GM23338 (cell line): Measurements from ENCODE around the gene RDH8. TPM values are rescaled to one million over a fixed set of nuclear protein-coding genes. Genes with fewer than 3 reads are reported as not detected.

Source experiments
- ATAC-seq: fragments of 200-7000 bp; cut with Tn5 transposase; 3 replicates; pipeline ENCODE4 v1.9.1; 2020
- DNase-seq: peaks from one replicate; pipeline ENCODE4 v3.0.0-alpha.2; 2015; ENCODE audit warnings: low spot score
- H2AFZ ChIP-seq: fragments of 200-600 bp; sonication (generic); 2 replicates; pipeline ENCODE4 v1.8.0; 2016; ENCODE audit warnings: antibody characterized with exemption, mild to moderate bottlenecking, moderate library complexity
- H3F3A ChIP-seq: fragments of 200-600 bp; sonication (generic); replicated peaks from 2 replicates; pipeline ENCODE4 v1.8.0; 2017; ENCODE audit warnings: antibody characterized with exemption, mixed run types, low read depth
- H3K27ac ChIP-seq: fragments of 200-600 bp; sonication (generic); 2 replicates; pipeline ENCODE4 v1.6.1; 2016; ENCODE audit warnings: low read depth
- H3K27me3 ChIP-seq: fragments of 200-600 bp; sonication (generic); 2 replicates; pipeline ENCODE4 v1.8.0; 2016; ENCODE audit warnings: mild to moderate bottlenecking, mixed run types, moderate library complexity; ENCODE audit not compliant: insufficient read depth
- H3K36me3 ChIP-seq: fragments of 200-600 bp; sonication (generic); 2 replicates; pipeline ENCODE4 v1.8.0; 2016; ENCODE audit warnings: mild to moderate bottlenecking; ENCODE audit not compliant: insufficient read depth
- H3K4me1 ChIP-seq: fragments of 200-600 bp; sonication (generic); 2 replicates; pipeline ENCODE4 v1.8.0; 2016; ENCODE audit warnings: mild to moderate bottlenecking, moderate library complexity; ENCODE audit not compliant: insufficient read depth
- H3K4me2 ChIP-seq: fragments of 200-600 bp; sonication (generic); 2 replicates; pipeline ENCODE4 v1.7.1; 2017; ENCODE audit warnings: mixed run types
- H3K4me3 ChIP-seq: fragments of 200-600 bp; sonication (generic); 2 replicates; pipeline ENCODE4 v1.6.1; 2016; ENCODE audit warnings: mixed run types
- H3K79me2 ChIP-seq: fragments of 200-600 bp; sonication (generic); replicated peaks from 2 replicates; pipeline ENCODE4 v1.8.0; 2017; ENCODE audit warnings: mild to moderate bottlenecking; ENCODE audit not compliant: insufficient read depth
- H3K9me2 ChIP-seq: fragments of 200-600 bp; sonication (generic); 2 replicates; pipeline ENCODE4 v1.8.0; 2017; ENCODE audit not compliant: insufficient read depth
- H4K20me1 ChIP-seq: fragments of 200-600 bp; sonication (generic); replicated peaks from 2 replicates; pipeline ENCODE4 v1.8.0; 2017; ENCODE audit warnings: mild to moderate bottlenecking; ENCODE audit not compliant: insufficient read depth
- H3K27ac Mint-ChIP-seq: 2 replicates; pipeline ENCODE4 v1.8.0; 2020; ENCODE audit warnings: inconsistent platforms, mild to moderate bottlenecking, moderate library complexity, mixed read lengths
- H3K27me3 Mint-ChIP-seq: 3 replicates; pipeline ENCODE4 v1.8.0; 2022; ENCODE audit warnings: low read depth, mild to moderate bottlenecking, moderate library complexity, mixed read lengths, inconsistent platforms; ENCODE audit not compliant: insufficient read depth, poor library complexity
- H3K36me3 Mint-ChIP-seq: 3 replicates; pipeline ENCODE4 v1.8.0; 2021; ENCODE audit warnings: low read depth, mild to moderate bottlenecking, inconsistent platforms, moderate library complexity, mixed read lengths
- H3K4me1 Mint-ChIP-seq: 3 replicates; pipeline ENCODE4 v1.8.0; 2020; ENCODE audit warnings: mild to moderate bottlenecking, inconsistent platforms, mixed read lengths
- H3K4me3 Mint-ChIP-seq: 3 replicates; pipeline ENCODE4 v1.8.0; 2021; ENCODE audit warnings: moderate library complexity, mild to moderate bottlenecking, inconsistent platforms, mixed read lengths
- H3K9me3 Mint-ChIP-seq: 3 replicates; pipeline ENCODE4 v1.8.0; 2020; ENCODE audit warnings: moderate library complexity, mild to moderate bottlenecking, inconsistent platforms, mixed read lengths
- EZH2 ChIP-seq: fragments of 200-600 bp; sonication (generic); IDR thresholded peaks from one replicate; pipeline ENCODE4 v1.8.0; 2017; ENCODE audit warnings: antibody characterized with exemption, mild to moderate bottlenecking, low read depth; ENCODE audit not compliant: unreplicated experiment
- EZH2phosphoT487 ChIP-seq: fragments of 200-600 bp; sonication (generic); IDR thresholded peaks from one replicate; pipeline ENCODE4 v1.8.1; 2018; ENCODE audit warnings: antibody characterized with exemption; ENCODE audit not compliant: unreplicated experiment
- JUNB ChIP-seq: IDR thresholded peaks from one replicate; pipeline ENCODE4 v1.6.1; 2016; ENCODE audit warnings: antibody characterized with exemption; ENCODE audit not compliant: unreplicated experiment
- NANOG ChIP-seq: IDR thresholded peaks from 2 replicates; pipeline ENCODE4 v1.6.1; 2016; ENCODE audit warnings: antibody characterized with exemption, borderline replicate concordance
- STAT1 ChIP-seq: IDR thresholded peaks from one replicate; pipeline ENCODE4 v1.6.1; 2016; ENCODE audit warnings: antibody characterized with exemption; ENCODE audit not compliant: unreplicated experiment
- ZNF114 ChIP-seq: fragments of 250-450 bp; sonication (Bioruptor Pico); IDR thresholded peaks from 2 replicates; pipeline ENCODE4 v1.5.0; 2020; ENCODE audit warnings: mild to moderate bottlenecking, moderate library complexity
- ZNF331 ChIP-seq: fragments of 250-450 bp; sonication (Bioruptor Pico); IDR thresholded peaks from 2 replicates; pipeline ENCODE4 v1.5.0; 2020; ENCODE audit warnings: low read depth, mild to moderate bottlenecking, moderate library complexity
- polyA plus RNA-seq: library from polyadenylated mRNA; unstranded; fragments of >200 nt; fragmentation: Nextera tagmentation; extraction: Ambion mirVana; gene quantifications from 2 replicates; pipeline ENCODE4 v1.2.1, GENCODE V29; 2016
- total RNA-seq: library from RNA; depleted of rRNA; stranded (reverse); fragments of >200 nt; shearing (Covaris generic); gene quantifications from 2 replicates; pipeline ENCODE4 v1.2.3, GENCODE V29; 2014
- TF ChIP-seq, protein P1 (sequence below), 2 experiments: fragments of 200-600 bp in 1 of 2; sonication (generic) in 1 of 2; conservative IDR thresholded peaks; 2 replicates each; pipeline versions ENCODE4 v1.5.1 to v1.6.1; 2016 to 2017; ENCODE audit warnings: antibody characterized with exemption in 2 of 2, low read depth in 2 of 2, mild to moderate bottlenecking in 2 of 2, moderate library complexity in 1 of 2
- TF ChIP-seq, protein P2 (sequence below): IDR thresholded peaks from one replicate; pipeline ENCODE4 v1.6.1; 2018; ENCODE audit warnings: antibody characterized with exemption; ENCODE audit not compliant: unreplicated experiment
- TF ChIP-seq, protein P3 (sequence below): IDR thresholded peaks from 2 replicates; pipeline ENCODE4 v1.6.1; 2016; ENCODE audit warnings: antibody characterized with exemption
- TF ChIP-seq, protein P4 (sequence below): fragments of 250-450 bp; sonication (Bioruptor Pico); IDR thresholded peaks from 2 replicates; pipeline ENCODE4 v1.5.0; 2020; ENCODE audit warnings: mild to moderate bottlenecking, moderate library complexity

Gene RDH8
- total and polyA plus RNA-seq, 2 experiments from 2014 or later, result not detected

DNA sequence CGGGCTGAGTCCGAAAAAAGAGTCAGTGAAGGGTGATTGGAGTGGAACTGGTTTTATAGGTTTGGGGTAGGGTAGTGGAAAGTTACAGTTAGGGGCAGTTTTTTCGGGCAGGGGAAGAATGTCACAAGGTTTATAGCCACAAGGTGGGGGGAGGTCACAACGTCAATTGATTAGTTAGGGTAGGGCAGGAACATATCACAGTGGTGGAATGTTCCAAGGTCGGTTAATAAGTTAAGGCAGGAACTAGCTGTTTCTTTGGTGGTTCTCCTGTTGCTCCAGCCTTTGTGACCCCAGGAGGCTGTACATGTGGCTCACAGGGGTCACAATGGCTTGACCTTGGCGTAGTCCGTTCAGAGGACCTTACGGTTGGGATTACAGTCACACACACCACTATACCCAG is 20.3 kb downstream of the RDH8 start:
- H3K9me3 Mint-ChIP-seq, result no peaks in the 10 kb centered on the region
- H3K4me3 Mint-ChIP-seq, result no peak overlapping the region
- Histone ChIP-seq H3K79me2 (no peaks in the 10 kb centered on the region), H3K36me3 (no peaks in the 10 kb centered on the region), H3K27me3 (no peaks in the 10 kb centered on the region), H3K9me2 (no peaks in the 10 kb centered on the region), H3K27ac (no peak overlapping the region), H3K4me3 (no peak overlapping the region), H3K4me1 (no peaks in the 10 kb centered on the region), H3K4me2 (no peak overlapping the region), H3F3A (no peaks in the 10 kb centered on the region), H2AFZ (no peak overlapping the region), H4K20me1 (no peaks in the 10 kb centered on the region)
- H3K4me1 Mint-ChIP-seq, result no peaks in the 10 kb centered on the region; the same call in 2 of the 3 replicates
- ATAC-seq (no peak), DNase-seq (no peak)
- no peak overlapping the region for H3K27ac Mint-ChIP-seq
- no peaks in the 10 kb centered on the region for H3K36me3 Mint-ChIP-seq
- TF ChIP-seq NANOG, result no peak
- TF ChIP-seq, protein P1, sequence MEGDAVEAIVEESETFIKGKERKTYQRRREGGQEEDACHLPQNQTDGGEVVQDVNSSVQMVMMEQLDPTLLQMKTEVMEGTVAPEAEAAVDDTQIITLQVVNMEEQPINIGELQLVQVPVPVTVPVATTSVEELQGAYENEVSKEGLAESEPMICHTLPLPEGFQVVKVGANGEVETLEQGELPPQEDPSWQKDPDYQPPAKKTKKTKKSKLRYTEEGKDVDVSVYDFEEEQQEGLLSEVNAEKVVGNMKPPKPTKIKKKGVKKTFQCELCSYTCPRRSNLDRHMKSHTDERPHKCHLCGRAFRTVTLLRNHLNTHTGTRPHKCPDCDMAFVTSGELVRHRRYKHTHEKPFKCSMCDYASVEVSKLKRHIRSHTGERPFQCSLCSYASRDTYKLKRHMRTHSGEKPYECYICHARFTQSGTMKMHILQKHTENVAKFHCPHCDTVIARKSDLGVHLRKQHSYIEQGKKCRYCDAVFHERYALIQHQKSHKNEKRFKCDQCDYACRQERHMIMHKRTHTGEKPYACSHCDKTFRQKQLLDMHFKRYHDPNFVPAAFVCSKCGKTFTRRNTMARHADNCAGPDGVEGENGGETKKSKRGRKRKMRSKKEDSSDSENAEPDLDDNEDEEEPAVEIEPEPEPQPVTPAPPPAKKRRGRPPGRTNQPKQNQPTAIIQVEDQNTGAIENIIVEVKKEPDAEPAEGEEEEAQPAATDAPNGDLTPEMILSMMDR (conservative IDR thresholded peaks at IDR 0.05; ENCODE audit: low read depth in 2 of 2), result no peak
- no peak for TF ChIP-seq JUNB
- TF ChIP-seq, protein P2, sequence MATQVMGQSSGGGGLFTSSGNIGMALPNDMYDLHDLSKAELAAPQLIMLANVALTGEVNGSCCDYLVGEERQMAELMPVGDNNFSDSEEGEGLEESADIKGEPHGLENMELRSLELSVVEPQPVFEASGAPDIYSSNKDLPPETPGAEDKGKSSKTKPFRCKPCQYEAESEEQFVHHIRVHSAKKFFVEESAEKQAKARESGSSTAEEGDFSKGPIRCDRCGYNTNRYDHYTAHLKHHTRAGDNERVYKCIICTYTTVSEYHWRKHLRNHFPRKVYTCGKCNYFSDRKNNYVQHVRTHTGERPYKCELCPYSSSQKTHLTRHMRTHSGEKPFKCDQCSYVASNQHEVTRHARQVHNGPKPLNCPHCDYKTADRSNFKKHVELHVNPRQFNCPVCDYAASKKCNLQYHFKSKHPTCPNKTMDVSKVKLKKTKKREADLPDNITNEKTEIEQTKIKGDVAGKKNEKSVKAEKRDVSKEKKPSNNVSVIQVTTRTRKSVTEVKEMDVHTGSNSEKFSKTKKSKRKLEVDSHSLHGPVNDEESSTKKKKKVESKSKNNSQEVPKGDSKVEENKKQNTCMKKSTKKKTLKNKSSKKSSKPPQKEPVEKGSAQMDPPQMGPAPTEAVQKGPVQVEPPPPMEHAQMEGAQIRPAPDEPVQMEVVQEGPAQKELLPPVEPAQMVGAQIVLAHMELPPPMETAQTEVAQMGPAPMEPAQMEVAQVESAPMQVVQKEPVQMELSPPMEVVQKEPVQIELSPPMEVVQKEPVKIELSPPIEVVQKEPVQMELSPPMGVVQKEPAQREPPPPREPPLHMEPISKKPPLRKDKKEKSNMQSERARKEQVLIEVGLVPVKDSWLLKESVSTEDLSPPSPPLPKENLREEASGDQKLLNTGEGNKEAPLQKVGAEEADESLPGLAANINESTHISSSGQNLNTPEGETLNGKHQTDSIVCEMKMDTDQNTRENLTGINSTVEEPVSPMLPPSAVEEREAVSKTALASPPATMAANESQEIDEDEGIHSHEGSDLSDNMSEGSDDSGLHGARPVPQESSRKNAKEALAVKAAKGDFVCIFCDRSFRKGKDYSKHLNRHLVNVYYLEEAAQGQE, result no peak
- TF ChIP-seq, protein P3, sequence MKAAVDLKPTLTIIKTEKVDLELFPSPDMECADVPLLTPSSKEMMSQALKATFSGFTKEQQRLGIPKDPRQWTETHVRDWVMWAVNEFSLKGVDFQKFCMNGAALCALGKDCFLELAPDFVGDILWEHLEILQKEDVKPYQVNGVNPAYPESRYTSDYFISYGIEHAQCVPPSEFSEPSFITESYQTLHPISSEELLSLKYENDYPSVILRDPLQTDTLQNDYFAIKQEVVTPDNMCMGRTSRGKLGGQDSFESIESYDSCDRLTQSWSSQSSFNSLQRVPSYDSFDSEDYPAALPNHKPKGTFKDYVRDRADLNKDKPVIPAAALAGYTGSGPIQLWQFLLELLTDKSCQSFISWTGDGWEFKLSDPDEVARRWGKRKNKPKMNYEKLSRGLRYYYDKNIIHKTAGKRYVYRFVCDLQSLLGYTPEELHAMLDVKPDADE, result no peak
- TF ChIP-seq, protein P4, sequence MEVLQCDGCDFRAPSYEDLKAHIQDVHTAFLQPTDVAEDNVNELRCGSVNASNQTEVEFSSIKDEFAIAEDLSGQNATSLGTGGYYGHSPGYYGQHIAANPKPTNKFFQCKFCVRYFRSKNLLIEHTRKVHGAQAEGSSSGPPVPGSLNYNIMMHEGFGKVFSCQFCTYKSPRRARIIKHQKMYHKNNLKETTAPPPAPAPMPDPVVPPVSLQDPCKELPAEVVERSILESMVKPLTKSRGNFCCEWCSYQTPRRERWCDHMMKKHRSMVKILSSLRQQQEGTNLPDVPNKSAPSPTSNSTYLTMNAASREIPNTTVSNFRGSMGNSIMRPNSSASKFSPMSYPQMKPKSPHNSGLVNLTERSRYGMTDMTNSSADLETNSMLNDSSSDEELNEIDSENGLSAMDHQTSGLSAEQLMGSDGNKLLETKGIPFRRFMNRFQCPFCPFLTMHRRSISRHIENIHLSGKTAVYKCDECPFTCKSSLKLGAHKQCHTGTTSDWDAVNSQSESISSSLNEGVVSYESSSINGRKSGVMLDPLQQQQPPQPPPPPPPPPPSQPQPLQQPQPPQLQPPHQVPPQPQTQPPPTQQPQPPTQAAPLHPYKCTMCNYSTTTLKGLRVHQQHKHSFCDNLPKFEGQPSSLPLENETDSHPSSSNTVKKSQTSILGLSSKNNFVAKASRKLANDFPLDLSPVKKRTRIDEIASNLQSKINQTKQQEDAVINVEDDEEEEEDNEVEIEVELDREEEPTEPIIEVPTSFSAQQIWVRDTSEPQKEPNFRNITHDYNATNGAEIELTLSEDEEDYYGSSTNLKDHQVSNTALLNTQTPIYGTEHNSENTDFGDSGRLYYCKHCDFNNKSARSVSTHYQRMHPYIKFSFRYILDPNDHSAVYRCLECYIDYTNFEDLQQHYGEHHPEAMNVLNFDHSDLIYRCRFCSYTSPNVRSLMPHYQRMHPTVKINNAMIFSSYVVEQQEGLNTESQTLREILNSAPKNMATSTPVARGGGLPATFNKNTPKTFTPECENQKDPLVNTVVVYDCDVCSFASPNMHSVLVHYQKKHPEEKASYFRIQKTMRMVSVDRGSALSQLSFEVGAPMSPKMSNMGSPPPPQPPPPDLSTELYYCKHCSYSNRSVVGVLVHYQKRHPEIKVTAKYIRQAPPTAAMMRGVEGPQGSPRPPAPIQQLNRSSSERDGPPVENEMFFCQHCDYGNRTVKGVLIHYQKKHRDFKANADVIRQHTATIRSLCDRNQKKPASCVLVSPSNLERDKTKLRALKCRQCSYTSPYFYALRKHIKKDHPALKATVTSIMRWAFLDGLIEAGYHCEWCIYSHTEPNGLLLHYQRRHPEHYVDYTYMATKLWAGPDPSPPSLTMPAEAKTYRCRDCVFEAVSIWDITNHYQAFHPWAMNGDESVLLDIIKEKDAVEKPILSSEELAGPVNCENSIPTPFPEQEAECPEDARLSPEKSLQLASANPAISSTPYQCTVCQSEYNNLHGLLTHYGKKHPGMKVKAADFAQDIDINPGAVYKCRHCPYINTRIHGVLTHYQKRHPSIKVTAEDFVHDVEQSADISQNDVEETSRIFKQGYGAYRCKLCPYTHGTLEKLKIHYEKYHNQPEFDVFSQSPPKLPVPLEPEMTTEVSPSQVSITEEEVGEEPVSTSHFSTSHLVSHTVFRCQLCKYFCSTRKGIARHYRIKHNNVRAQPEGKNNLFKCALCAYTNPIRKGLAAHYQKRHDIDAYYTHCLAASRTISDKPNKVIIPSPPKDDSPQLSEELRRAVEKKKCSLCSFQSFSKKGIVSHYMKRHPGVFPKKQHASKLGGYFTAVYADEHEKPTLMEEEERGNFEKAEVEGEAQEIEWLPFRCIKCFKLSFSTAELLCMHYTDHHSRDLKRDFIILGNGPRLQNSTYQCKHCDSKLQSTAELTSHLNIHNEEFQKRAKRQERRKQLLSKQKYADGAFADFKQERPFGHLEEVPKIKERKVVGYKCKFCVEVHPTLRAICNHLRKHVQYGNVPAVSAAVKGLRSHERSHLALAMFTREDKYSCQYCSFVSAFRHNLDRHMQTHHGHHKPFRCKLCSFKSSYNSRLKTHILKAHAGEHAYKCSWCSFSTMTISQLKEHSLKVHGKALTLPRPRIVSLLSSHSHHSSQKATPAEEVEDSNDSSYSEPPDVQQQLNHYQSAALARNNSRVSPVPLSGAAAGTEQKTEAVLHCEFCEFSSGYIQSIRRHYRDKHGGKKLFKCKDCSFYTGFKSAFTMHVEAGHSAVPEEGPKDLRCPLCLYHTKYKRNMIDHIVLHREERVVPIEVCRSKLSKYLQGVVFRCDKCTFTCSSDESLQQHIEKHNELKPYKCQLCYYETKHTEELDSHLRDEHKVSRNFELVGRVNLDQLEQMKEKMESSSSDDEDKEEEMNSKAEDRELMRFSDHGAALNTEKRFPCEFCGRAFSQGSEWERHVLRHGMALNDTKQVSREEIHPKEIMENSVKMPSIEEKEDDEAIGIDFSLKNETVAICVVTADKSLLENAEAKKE (CRISPR knock-in tag), result no peak
- TF ChIP-seq ZNF331 (CRISPR knock-in tag), result no peak
- TF ChIP-seq STAT1, result no peak
- TF ChIP-seq EZH2, result no peak
- no peak for TF ChIP-seq ZNF114 (CRISPR knock-in tag)
- TF ChIP-seq EZH2phosphoT487, result no peak
- H3K27me3 Mint-ChIP-seq, result peaks cover 1% of the 10 kb centered on the region
